CD4-positive, CD25-positive, alpha-beta regulatory T cell (primary cell): ENCODE results near the gene PLB1. TPM values are rescaled to one million over a fixed set of nuclear protein-coding genes. Genes with fewer than 3 reads are reported as not detected.

ENCODE experiments used
- ATAC-seq, 2 donors: fragments of 150-1000 bp; cut with Tn5 transposase; one replicate each; pipeline ENCODE4 v1.10.0; 2021; ENCODE audit warnings: low read depth in 2 of 2, moderate number of reproducible peaks in 2 of 2, moderate library complexity in 1 of 2
- DNase-seq, 3 donors: peaks; one replicate each; pipeline versions ENCODE4 v3.0.0 to v3.0.0-alpha.2; 2012 to 2022; ENCODE audit warnings: mixed read lengths in 1 of 3
- H3K27ac ChIP-seq: one replicate; pipeline ENCODE4 v1.7.0; 2013; ENCODE audit warnings: mild to moderate bottlenecking, low read length; ENCODE audit not compliant: insufficient read depth, poor library complexity, severe bottlenecking
- H3K27me3 ChIP-seq: one replicate; pipeline ENCODE4 v1.7.0; 2013; ENCODE audit warnings: low read length; ENCODE audit not compliant: control insufficient read depth, insufficient read depth
- H3K36me3 ChIP-seq: one replicate; pipeline ENCODE4 v1.7.0; 2013; ENCODE audit warnings: mild to moderate bottlenecking, low read length, moderate library complexity; ENCODE audit not compliant: control insufficient read depth, insufficient read depth
- H3K4me1 ChIP-seq: 2 replicates; pipeline ENCODE4 v1.7.0; 2013; ENCODE audit warnings: mild to moderate bottlenecking, low read length; ENCODE audit not compliant: insufficient read depth, control insufficient read depth, poor library complexity, severe bottlenecking
- H3K4me3 ChIP-seq: one replicate; pipeline ENCODE4 v1.7.0; 2013; ENCODE audit warnings: low read depth, mild to moderate bottlenecking, low read length, moderate library complexity
- H3K9me3 ChIP-seq, 2 experiments: 1 replicate in 1 of 2; 2 replicates in 1 of 2; pipeline ENCODE4 v1.7.0; 2013; ENCODE audit warnings: low read length in 2 of 2, mild to moderate bottlenecking in 1 of 2, moderate library complexity in 1 of 2; ENCODE audit not compliant: control insufficient read depth in 2 of 2
- H3K27ac Mint-ChIP-seq, 3 donors: one replicate each; pipeline ENCODE4 v1.8.0; 2020 to 2022; ENCODE audit warnings: mild to moderate bottlenecking in 3 of 3, mixed read lengths in 3 of 3, moderate library complexity in 2 of 3
- H3K27me3 Mint-ChIP-seq: one replicate; pipeline ENCODE4 v1.8.0; 2022; ENCODE audit warnings: mild to moderate bottlenecking, mixed read lengths
- H3K36me3 Mint-ChIP-seq: one replicate; pipeline ENCODE4 v1.8.0; 2020; ENCODE audit warnings: mixed read lengths
- H3K4me1 Mint-ChIP-seq, 4 donors: one replicate each; pipeline ENCODE4 v1.8.0; 2020 to 2022; ENCODE audit warnings: mixed read lengths in 4 of 4, mild to moderate bottlenecking in 1 of 4
- H3K4me3 Mint-ChIP-seq, 4 donors: one replicate each; pipeline ENCODE4 v1.8.0; 2020 to 2022; ENCODE audit warnings: mild to moderate bottlenecking in 4 of 4, mixed read lengths in 4 of 4, moderate library complexity in 3 of 4
- H3K9me3 Mint-ChIP-seq, 7 donors: one replicate each; pipeline ENCODE4 v1.8.0; 2020 to 2022; ENCODE audit warnings: mixed read lengths in 7 of 7, mild to moderate bottlenecking in 3 of 7, moderate library complexity in 2 of 7
- polyA plus RNA-seq, 4 donors: library from polyadenylated mRNA; unstranded; fragments of 300-500 nt; fragmentation: Illumina TruSeq; gene quantifications; one replicate each; pipeline ENCODE4 v1.2.3, GENCODE V29; 2021
- total RNA-seq: library from RNA; stranded (reverse); gene quantifications from one replicate; pipeline ENCODE4 v1.2.3, GENCODE V29; 2022

Gene PLB1
- total and polyA plus RNA-seq, 5 donors from 2014 or later, result 0.08 to 2.5 (median 0.97) TPM

GRCh38 chr2:28528206-28528605 lies 32.3 kb downstream of the PLB1 start:
- Mint-ChIP-seq H3K36me3 (no peaks in the 10 kb centered on the region), H3K4me1 (peaks cover 0 to 14% (median 10%) of the 10 kb centered on the region in 4 donors), H3K27ac (no peak overlapping the region), H3K9me3 (no peaks in the 10 kb centered on the region), H3K27me3 (peaks cover 21% of the 10 kb centered on the region), H3K4me3 (no peak overlapping the region)
- ATAC-seq (no peak), DNase-seq (no peak)
- no peaks in the 10 kb centered on the region for H3K9me3 ChIP-seq
- H3K27me3 ChIP-seq, result peaks cover 5% of the 10 kb centered on the region
- H3K27ac ChIP-seq, result no peak overlapping the region
- H3K4me1 ChIP-seq, result peaks cover 11% of the 10 kb centered on the region
- no peak overlapping the region for H3K4me3 ChIP-seq
- H3K36me3 ChIP-seq, result no peaks in the 10 kb centered on the region

DNA sequence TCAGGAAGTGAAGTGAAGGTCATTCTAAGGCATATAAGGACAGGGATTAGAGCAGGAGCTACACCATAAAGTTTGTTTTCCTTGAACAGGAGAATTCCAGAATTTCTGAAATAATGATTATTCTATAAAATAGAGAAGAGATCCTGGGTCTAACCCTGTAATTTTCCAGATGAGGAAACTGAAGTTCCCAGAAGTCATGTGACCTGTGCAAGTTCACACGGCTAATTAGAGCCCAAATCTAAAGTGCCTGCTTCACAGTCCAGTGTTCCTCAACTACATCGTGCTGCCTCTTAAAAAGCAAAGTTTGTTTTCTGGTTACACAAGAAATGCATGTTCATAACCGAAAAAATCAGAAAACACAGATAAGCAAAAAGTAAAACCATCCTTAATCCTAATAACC lies 34.9 kb downstream of the PLB1 start:
- no peak overlapping the region for H3K4me3 ChIP-seq
- no peaks in the 10 kb centered on the region for H3K36me3 ChIP-seq
- no peaks in the 10 kb centered on the region for H3K27me3 ChIP-seq
- no peaks in the 10 kb centered on the region for H3K36me3 Mint-ChIP-seq
- peaks cover 11% of the 10 kb centered on the region for H3K4me1 ChIP-seq
- DNase-seq, result no peak
- H3K27ac Mint-ChIP-seq, result no peak overlapping the region
- H3K9me3 Mint-ChIP-seq, result no peaks in the 10 kb centered on the region
- H3K9me3 ChIP-seq, result no peaks in the 10 kb centered on the region
- no peak for ATAC-seq
- H3K27ac ChIP-seq, result no peak overlapping the region
- no peak overlapping the region for H3K4me3 Mint-ChIP-seq
- peaks cover 0 to 23% (median 11%) of the 10 kb centered on the region in 4 donors for H3K4me1 Mint-ChIP-seq
- H3K27me3 Mint-ChIP-seq, result peaks cover 6% of the 10 kb centered on the region

DNA sequence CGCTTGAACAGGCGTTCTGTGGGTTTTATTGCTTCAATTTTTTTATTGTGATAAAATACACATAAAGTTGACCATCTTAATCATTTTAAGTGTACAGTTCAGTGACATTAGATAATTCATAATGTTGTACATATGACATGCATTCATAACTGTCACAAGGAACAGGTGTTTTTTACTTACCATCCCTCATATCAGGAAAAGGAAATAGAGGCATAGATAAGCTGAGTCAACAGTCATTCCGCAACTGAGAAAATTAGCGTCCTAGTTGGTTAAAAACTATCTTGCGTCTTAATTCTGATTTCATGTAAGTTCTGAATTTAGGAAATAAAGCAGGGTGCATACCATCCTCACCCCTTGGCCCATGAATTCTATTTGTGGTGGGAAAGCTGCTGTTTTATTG lies 36.5 kb downstream of the PLB1 start:
- Histone ChIP-seq H3K4me1 (peaks cover 11% of the 10 kb centered on the region), H3K27me3 (no peaks in the 10 kb centered on the region), H3K4me3 (peak overlapping the region; percentile 21), H3K36me3 (no peaks in the 10 kb centered on the region), H3K27ac (no peak overlapping the region), H3K9me3 (no peaks in the 10 kb centered on the region)
- H3K9me3 Mint-ChIP-seq, result no peaks in the 10 kb centered on the region
- ATAC-seq (no peak), DNase-seq (peak in 2 of 3 donors; percentile 25 to 39)
- peaks cover 6% of the 10 kb centered on the region for H3K27me3 Mint-ChIP-seq
- no peaks in the 10 kb centered on the region for H3K36me3 Mint-ChIP-seq
- H3K27ac Mint-ChIP-seq, result peak overlapping the region in 2 of 3 donors; percentile 54 to 65
- peak overlapping the region in 2 of 4 donors; percentile 3 to 4 for H3K4me3 Mint-ChIP-seq
- peaks cover 0 to 23% (median 11%) of the 10 kb centered on the region in 4 donors for H3K4me1 Mint-ChIP-seq

DNA sequence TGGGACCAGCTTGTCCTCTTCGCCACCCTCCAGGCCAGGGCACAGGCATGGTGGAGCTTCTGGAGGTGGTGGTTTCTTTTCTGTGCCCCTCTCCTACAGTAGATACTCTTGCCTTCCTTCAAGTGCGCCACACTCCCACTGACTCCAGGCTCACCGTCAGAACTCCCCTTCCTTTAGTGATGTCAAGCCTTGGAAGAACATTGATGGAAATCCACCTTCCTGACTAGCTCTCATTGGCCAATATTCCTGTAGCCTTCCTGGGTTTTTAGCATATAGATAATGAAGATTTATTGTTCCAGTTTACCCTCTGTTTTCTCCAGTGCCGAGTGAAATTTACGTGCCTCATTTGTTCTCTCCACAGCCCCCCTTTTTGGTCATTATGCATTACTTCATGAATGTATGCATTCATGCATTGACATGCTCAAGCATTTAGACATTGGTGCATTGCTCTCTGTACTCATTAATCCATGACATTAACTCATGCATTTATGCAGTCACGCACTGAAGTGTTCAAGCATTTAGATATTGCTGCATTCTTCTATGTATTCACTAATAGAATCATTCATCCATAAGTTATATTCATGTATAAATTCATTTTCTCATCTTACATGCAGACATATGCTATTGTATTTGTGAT lies 37.3 kb downstream of the PLB1 start:
- Histone ChIP-seq H3K36me3 (no peaks in the 10 kb centered on the region), H3K9me3 (no peaks in the 10 kb centered on the region), H3K4me1 (peaks cover 11% of the 10 kb centered on the region), H3K27me3 (no peaks in the 10 kb centered on the region), H3K4me3 (peak overlapping the region; percentile 21), H3K27ac (no peak overlapping the region)
- Mint-ChIP-seq H3K9me3 (no peaks in the 10 kb centered on the region), H3K36me3 (no peaks in the 10 kb centered on the region), H3K4me3 (peak overlapping the region in 2 of 4 donors; percentile 4 to 41), H3K27me3 (peaks cover 6% of the 10 kb centered on the region), H3K27ac (peak overlapping the region in 1 of 3 donors; percentile 54), H3K4me1 (peaks cover 0 to 23% (median 11%) of the 10 kb centered on the region in 4 donors)
- no peak for DNase-seq
- no peak for ATAC-seq

DNA sequence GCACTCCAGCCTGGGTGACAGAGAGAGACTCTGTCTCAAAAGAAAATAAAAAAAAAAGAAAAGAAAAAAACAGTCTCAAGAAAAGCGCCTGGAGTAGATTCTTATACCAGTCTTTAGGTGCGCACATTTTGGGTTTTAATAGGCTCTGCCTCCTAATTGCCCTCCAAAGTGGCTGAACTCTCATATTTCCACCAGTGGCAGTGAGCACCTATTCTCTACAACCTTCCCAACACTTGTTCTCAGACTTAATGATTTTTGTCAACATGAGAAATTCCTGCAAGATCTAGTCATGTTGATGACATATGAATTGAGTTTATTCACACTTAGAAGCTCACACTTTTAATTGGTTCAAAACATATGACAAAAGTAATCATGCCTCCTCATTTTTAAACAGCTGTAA lies 39.0 kb downstream of the PLB1 start:
- Histone ChIP-seq H3K4me1 (peaks cover 11% of the 10 kb centered on the region), H3K27me3 (no peaks in the 10 kb centered on the region), H3K36me3 (no peaks in the 10 kb centered on the region), H3K27ac (no peak overlapping the region), H3K4me3 (no peak overlapping the region), H3K9me3 (no peaks in the 10 kb centered on the region)
- Mint-ChIP-seq H3K36me3 (no peaks in the 10 kb centered on the region), H3K9me3 (no peaks in the 10 kb centered on the region), H3K27ac (peak overlapping the region in 1 of 3 donors; percentile 24), H3K4me1 (peaks cover 0 to 23% (median 11%) of the 10 kb centered on the region in 4 donors), H3K4me3 (no peak overlapping the region), H3K27me3 (peaks cover 6% of the 10 kb centered on the region)
- no peak for ATAC-seq
- no peak for DNase-seq

DNA sequence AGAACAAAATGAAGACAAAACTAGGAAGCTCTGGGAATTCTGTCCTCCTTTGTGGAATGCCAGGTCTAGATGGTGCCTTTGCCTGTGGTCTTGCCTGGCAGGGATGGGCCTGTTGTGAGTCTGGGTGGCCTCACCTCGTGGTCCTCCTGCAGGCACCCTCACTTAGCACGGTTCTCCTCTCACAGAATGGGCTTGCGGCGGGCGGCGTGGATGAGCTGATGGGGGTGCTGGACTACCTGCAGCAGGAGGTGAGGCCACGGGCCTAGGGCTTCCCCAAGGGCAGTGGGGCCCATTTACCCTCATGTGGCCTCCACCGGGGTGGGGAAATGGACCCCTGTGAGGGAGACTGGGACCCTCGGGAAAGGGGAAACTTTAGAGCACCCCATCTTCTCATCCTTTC lies 42.3 kb downstream of the PLB1 start:
- no peaks in the 10 kb centered on the region for H3K9me3 Mint-ChIP-seq

DNA sequence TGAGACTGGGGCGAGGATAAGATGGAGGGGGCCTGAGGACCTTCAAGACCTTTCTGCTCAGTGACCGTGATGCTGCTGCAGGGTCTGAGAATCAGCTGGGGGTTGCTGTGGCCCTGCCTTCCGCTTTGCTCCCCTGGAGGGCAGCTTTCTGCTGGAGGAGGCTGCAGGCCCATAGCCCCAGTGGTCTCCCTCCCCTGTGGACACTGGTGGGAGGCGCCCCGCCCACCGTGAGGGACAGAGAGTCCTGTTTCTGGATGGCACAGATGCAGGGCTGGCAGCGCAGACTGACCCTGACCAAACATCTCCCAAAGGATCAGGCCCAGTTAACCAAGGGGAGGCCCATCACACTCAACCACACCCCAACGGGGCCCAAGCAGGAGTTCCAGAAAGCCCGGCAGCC lies 42.8 kb downstream of the PLB1 start:
- H3K36me3 Mint-ChIP-seq, result no peaks in the 10 kb centered on the region
- H3K4me1 Mint-ChIP-seq, result peaks cover 0 to 6% (median under 1%) of the 10 kb centered on the region in 4 donors
- no peak overlapping the region for H3K27ac ChIP-seq
- H3K27me3 ChIP-seq, result no peaks in the 10 kb centered on the region
- H3K9me3 ChIP-seq, result no peaks in the 10 kb centered on the region
- DNase-seq (no peak), ATAC-seq (no peak)
- H3K27me3 Mint-ChIP-seq, result no peaks in the 10 kb centered on the region
- H3K27ac Mint-ChIP-seq, result no peak overlapping the region
- H3K9me3 Mint-ChIP-seq, result no peaks in the 10 kb centered on the region
- H3K4me3 ChIP-seq, result no peak overlapping the region
- H3K4me1 ChIP-seq, result no peaks in the 10 kb centered on the region
- no peaks in the 10 kb centered on the region for H3K36me3 ChIP-seq
- H3K4me3 Mint-ChIP-seq, result no peak overlapping the region

More for the DNA sequence above, 42.3 kb downstream of the PLB1 start:
- Histone ChIP-seq H3K4me3 (no peak overlapping the region), H3K4me1 (no peaks in the 10 kb centered on the region), H3K9me3 (no peaks in the 10 kb centered on the region), H3K36me3 (no peaks in the 10 kb centered on the region), H3K27me3 (no peaks in the 10 kb centered on the region), H3K27ac (no peak overlapping the region)
- H3K4me3 Mint-ChIP-seq, result no peak overlapping the region
- H3K36me3 Mint-ChIP-seq, result no peaks in the 10 kb centered on the region
- H3K27ac Mint-ChIP-seq, result peak overlapping the region in 1 of 3 donors; percentile 32
- ATAC-seq, result no peak
- no peak for DNase-seq
- peaks cover 2% of the 10 kb centered on the region for H3K27me3 Mint-ChIP-seq
- peaks cover 0 to 10% (median 3%) of the 10 kb centered on the region in 4 donors for H3K4me1 Mint-ChIP-seq

DNA sequence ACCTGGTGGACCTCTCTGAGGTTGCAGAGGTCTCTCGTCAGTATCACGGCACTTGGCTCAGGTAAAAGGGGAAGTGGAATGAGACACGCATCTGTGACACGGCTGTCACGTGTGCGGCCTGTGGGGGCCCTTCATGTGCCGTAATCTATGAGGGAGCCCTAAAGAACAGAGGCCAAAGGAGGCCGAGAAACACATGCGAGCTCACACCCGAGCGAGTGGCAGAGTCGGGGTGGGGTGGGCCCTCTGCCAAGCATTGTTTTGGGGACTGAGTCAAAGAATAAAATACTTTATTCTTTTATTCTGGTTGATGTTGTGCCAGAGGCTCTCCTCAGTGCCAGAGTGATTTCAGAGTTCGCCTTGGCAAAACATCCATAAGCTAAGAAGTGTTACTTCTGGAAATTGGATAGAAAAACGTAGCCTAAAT lies 43.3 kb downstream of the PLB1 start:
- Histone ChIP-seq H3K4me1 (no peaks in the 10 kb centered on the region), H3K4me3 (no peak overlapping the region), H3K9me3 (no peaks in the 10 kb centered on the region), H3K36me3 (no peaks in the 10 kb centered on the region), H3K27ac (no peak overlapping the region), H3K27me3 (no peaks in the 10 kb centered on the region)
- DNase-seq, result no peak
- H3K27me3 Mint-ChIP-seq, result no peaks in the 10 kb centered on the region
- no peaks in the 10 kb centered on the region for H3K36me3 Mint-ChIP-seq
- peaks cover 0 to 2% (median under 1%) of the 10 kb centered on the region in 4 donors for H3K4me1 Mint-ChIP-seq
- no peak for ATAC-seq
- no peaks in the 10 kb centered on the region for H3K9me3 Mint-ChIP-seq
- H3K27ac Mint-ChIP-seq, result peak overlapping the region in 1 of 3 donors; percentile 56
- H3K4me3 Mint-ChIP-seq, result no peak overlapping the region
